ENCODE results near the gene HAUS5. TPM values are rescaled to one million over a fixed set of nuclear protein-coding genes. Genes with fewer than 3 reads are reported as not detected.
A peak's percentile ranks its signal among the peaks of the same experiment; 100 is the strongest.

HAUS5 gene
- total RNA-seq, 2 donors from 2014 or later, result 8.4 to 13.9 TPM

DNA sequence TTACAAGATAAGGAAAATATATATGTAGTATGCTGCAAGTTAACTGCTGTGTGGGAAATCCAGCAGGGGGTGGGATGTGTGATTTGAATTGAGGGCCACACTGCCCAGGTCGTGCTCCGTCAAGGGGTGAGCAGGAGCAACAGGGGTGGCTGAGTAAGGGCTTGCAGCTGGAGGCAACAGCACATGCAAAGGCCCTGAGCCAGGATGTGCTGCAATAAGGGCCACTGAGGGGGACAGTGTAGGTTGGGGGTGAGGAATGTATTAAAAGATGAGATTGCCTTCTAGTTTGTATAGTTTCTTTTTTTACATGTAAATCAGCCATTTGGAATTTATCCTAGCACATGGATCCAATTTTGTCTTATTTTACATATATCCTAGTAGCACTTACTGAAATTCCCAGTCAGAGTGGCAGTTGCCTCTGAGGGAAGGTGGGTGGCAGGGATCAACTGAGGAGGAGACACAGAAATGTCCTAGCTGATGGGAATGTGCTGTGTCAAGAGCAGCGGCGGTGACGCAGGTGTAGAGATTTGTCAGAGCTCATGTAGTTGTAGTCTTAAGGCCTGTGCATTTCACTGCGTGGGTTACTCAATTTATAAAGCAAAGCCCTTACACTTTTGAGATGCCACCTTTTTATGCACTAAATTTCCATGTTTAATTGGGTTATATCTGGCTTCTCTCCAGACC is 10.9 kb downstream of the HAUS5 start:
- TF ChIP-seq, protein P1, sequence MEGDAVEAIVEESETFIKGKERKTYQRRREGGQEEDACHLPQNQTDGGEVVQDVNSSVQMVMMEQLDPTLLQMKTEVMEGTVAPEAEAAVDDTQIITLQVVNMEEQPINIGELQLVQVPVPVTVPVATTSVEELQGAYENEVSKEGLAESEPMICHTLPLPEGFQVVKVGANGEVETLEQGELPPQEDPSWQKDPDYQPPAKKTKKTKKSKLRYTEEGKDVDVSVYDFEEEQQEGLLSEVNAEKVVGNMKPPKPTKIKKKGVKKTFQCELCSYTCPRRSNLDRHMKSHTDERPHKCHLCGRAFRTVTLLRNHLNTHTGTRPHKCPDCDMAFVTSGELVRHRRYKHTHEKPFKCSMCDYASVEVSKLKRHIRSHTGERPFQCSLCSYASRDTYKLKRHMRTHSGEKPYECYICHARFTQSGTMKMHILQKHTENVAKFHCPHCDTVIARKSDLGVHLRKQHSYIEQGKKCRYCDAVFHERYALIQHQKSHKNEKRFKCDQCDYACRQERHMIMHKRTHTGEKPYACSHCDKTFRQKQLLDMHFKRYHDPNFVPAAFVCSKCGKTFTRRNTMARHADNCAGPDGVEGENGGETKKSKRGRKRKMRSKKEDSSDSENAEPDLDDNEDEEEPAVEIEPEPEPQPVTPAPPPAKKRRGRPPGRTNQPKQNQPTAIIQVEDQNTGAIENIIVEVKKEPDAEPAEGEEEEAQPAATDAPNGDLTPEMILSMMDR (IDR thresholded peaks at IDR 0.05), result no peak
- H3K4me1 ChIP-seq (ENCODE audit: control insufficient read depth in 1 of 2, low read depth in 2 of 2), result peaks cover 3 to 6% of the 10 kb centered on the region in 2 donors
- no peak for DNase-seq (ENCODE audit: low spot score)
- no peak overlapping the region for H3K27ac ChIP-seq
- H3K4me3 ChIP-seq, result no peak overlapping the region
- no peaks in the 10 kb centered on the region for H3K27me3 ChIP-seq (replicated peaks; ENCODE audit: insufficient read depth)
- ATAC-seq (ENCODE audit: insufficient number of reproducible peaks, low FRiP score, low read depth), result no peak
- H3K36me3 ChIP-seq, result no peaks in the 10 kb centered on the region
- H3K9me3 ChIP-seq, result no peaks in the 10 kb centered on the region

DNA sequence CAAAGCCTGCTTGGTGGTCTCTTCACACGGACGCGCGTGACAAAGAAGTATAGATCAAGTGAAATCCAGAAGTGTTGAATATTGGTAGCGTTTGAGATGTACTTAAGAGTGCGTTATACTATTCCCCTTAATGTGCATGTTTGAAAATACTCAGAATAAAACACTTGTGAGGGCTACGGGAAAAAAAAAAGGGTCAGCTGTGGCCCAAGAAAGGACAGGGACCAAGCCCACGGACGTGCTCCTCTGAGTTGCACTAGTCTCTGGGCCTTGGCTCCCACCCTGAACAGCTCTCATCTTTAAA is 15.7 kb downstream of the HAUS5 start:
- ATAC-seq (ENCODE audit: insufficient number of reproducible peaks, low FRiP score, low read depth) (no peak), DNase-seq (ENCODE audit: low spot score) (no peak)
- TF ChIP-seq, protein P1 (IDR thresholded peaks at IDR 0.05), result no peak
- Histone ChIP-seq H3K27ac (peak overlapping the region; percentile 78 to 91), H3K4me3 (peak overlapping the region; percentile 92), H3K9me3 (no peaks in the 10 kb centered on the region), H3K36me3 (peaks cover 17% of the 10 kb centered on the region), H3K27me3 (replicated peaks; ENCODE audit: insufficient read depth) (no peaks in the 10 kb centered on the region), H3K4me1 (ENCODE audit: control insufficient read depth in 1 of 2, low read depth in 2 of 2) (peaks cover 11 to 17% of the 10 kb centered on the region in 2 donors)

DNA sequence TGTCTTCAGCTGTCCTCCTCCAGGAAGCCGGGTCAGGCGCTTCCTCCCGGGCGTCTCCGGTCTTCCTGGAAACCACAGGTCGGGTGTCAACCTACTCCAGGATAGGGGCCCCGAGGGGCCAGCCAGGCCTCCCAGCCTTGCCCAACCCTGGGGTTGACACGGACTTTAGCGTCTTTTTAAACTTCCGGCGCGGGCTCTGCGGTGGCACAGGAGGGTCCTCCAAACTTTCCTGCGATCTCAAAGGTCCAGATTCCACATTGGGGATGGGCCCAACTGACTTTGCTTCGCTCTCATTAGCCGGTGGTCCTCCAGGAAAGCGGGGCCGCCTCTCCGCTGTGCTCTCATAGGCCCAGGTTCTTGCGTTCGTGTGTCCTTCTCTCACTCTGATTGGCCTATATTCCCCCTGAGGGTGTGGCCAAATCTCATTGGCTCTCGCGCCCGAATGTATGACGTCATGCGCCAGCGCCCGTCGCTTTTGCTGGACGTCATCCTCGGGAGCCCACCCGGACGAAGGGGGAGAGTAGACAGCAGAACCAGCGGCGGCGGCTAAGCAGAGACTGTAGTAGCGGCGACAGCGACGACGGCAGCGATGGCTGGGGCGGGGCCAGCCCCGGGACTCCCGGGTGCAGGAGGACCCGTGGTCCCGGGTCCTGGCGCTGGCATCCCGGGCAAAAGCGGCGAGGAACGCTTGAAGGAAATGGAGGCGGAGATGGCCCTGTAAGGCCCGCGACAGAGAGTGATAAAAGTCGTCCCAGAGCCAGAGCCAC is 16.2 kb downstream of the HAUS5 start, which contains the start of gene RBM42:
Gene RBM42, plus strand, starts transcription at position 472 of the 767 bp plus-strand sequence. Its CDS starts 118 bp downstream, at position 590.
- ATAC-seq (ENCODE audit: insufficient number of reproducible peaks, low FRiP score, low read depth) (peak; percentile 100), DNase-seq (ENCODE audit: low spot score) (peak; percentile 96)
- peak within 1 kb of the TSS; percentile 78 to 91 for H3K27ac ChIP-seq
- H3K9me3 ChIP-seq, result no peaks in the 10 kb centered on the region
- H3K4me1 ChIP-seq (ENCODE audit: control insufficient read depth in 1 of 2, low read depth in 2 of 2), result peaks cover 11 to 17% of the 10 kb centered on the region in 2 donors
- H3K36me3 ChIP-seq, result peaks cover 23% of the 10 kb centered on the region
- TF ChIP-seq, protein P1 (IDR thresholded peaks at IDR 0.05), result no peak
- no peaks in the 10 kb centered on the region for H3K27me3 ChIP-seq (replicated peaks; ENCODE audit: insufficient read depth)
- H3K4me3 ChIP-seq, result peak within 1 kb of the TSS; percentile 92

DNA sequence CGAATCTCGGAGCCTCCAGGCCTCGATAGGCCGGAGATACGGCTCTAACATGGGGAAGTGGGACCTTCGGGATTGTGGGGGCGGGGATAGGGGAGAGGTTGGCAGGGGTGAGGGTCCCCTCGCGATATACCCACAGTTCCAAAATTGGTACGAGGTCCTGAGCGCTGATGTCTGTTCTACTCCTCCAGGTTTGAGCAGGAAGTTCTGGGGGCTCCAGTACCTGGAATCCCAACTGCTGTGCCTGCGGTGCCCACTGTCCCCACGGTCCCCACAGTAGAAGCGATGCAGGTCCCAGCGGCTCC is 16.7 kb downstream of the HAUS5 start:
- Histone ChIP-seq H3K27me3 (replicated peaks; ENCODE audit: insufficient read depth) (no peaks in the 10 kb centered on the region), H3K9me3 (no peaks in the 10 kb centered on the region), H3K36me3 (peaks cover 28% of the 10 kb centered on the region), H3K4me1 (ENCODE audit: control insufficient read depth in 1 of 2, low read depth in 2 of 2) (peaks cover 11 to 17% of the 10 kb centered on the region in 2 donors), H3K4me3 (peak overlapping the region; percentile 92), H3K27ac (peak overlapping the region; percentile 78 to 91)
- TF ChIP-seq, protein P1 (IDR thresholded peaks at IDR 0.05), result no peak
- ATAC-seq (ENCODE audit: insufficient number of reproducible peaks, low FRiP score, low read depth) (no peak), DNase-seq (ENCODE audit: low spot score) (no peak)

DNA sequence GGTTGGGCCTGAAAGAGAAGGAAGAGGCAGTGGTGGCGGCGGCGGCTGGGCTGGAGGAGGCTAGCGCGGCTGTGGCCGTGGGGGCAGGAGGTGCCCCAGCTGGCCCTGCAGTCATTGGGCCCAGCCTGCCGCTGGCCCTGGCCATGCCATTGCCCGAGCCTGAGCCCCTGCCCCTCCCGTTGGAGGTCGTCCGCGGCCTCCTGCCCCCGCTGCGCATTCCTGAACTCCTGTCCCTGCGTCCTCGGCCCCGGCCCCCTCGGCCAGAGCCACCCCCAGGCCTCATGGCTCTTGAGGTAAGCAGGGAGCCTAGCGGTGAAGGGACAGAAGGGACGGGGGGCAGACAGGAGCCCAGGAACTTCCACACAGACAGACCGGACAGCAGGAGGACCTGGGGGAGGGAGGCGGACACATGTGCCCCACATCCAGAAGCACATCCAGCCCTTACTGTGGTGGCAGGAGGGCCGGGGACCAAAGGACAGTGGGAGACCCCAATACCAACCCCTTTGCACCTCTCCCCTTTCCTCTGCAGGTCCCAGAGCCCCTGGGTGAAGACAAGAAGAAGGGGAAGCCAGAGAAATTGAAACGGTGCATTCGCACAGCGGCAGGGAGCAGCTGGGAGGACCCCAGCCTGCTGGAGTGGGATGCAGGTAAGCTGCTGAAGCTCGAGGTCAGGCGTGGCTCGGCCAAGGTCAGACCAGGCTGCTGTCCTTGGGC is 21.3 kb downstream of the HAUS5 start:
- Histone ChIP-seq H3K36me3 (peaks cover 59% of the 10 kb centered on the region), H3K27ac (no peak overlapping the region), H3K9me3 (no peaks in the 10 kb centered on the region), H3K27me3 (replicated peaks; ENCODE audit: insufficient read depth) (no peaks in the 10 kb centered on the region), H3K4me1 (ENCODE audit: control insufficient read depth in 1 of 2, low read depth in 2 of 2) (peaks cover 8 to 11% of the 10 kb centered on the region in 2 donors), H3K4me3 (no peak overlapping the region)
- TF ChIP-seq, protein P1 (IDR thresholded peaks at IDR 0.05), result no peak
- DNase-seq (ENCODE audit: low spot score) (no peak), ATAC-seq (ENCODE audit: insufficient number of reproducible peaks, low FRiP score, low read depth) (no peak)

All from thoracic aorta (tissue), 2 donors.